ENCODE measurements around the gene MLLT1. TPM values are rescaled to one million over a fixed set of nuclear protein-coding genes. Genes with fewer than 3 reads are reported as not detected.

Gene MLLT1
- total and polyA plus RNA-seq, 2 of the 8 experiments (the other 6 are each of a cell fraction or from before 2014, with no cell fraction given), result 18.8 to 45.1 TPM

DNA sequence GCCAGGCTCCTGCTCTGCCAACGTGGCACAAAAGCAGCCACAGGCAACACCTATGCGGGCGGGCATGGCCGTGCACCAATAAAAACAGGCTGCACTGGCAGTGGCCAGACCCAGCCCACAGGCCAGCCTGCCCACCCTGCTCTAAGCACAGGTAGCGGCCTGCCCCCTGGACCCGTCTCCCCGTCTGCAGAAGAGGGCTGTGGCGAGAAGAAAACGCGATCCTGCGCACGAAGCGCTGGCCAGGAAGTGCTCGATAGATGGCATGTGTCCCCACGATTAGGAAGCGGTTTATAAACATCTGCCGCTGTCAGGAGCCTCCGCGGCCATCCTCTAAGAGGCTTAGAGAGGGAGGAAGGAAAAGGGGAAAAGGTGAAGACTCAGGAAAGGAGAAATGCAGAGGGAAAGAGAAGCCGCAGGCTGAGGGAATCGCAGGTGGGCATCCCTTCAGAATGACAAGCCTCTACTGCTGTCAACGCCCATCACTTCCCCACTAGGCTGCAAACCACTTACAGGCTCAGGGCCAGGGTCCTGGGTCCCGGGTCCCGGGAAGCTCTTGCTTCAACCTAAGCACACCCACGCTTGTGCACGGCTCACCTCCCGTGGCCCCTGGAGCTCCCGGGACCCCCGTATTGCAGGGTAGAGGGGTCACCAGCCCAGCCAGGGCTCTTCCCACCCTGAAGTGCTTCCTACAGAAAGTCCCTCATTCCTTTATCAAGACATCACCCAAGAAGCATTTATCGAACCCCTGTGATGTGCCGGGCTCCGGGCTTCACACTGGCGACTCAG lies 10.5 kb downstream of the MLLT1 start (continued):
- TF ChIP-seq CREB1 (IDR thresholded peaks at IDR 0.05) (no peak), TAF7 (optimal IDR thresholded peaks at IDR 0.05; ENCODE audit: borderline replicate concordance, low read depth, low read length) (no peak), EP300 (IDR thresholded peaks at IDR 0.05; ENCODE audit: borderline replicate concordance in 1 of 2, low read depth in 2 of 2, low read length in 2 of 2) (no peak), POLR2A (IDR thresholded peaks at IDR 0.05; ENCODE audit: control extremely low read depth in 1 of 2, low read depth in 2 of 2, low read length in 2 of 2) (no peak), KDM4A (IDR thresholded peaks at IDR 0.05; ENCODE audit: low read depth, low read length, severe bottlenecking) (no peak)
